Gastroesophageal sphincter (tissue), 3 donors: ENCODE measurements around the gene NBL1.

Experiments
- EP300 ChIP-seq: sonication (generic); formaldehyde crosslinking; IDR thresholded peaks from one replicate; pipeline ENCODE4 v1.6.1; 2017; ENCODE audit warnings: antibody characterized with exemption, mild to moderate bottlenecking
- POLR2A ChIP-seq, 2 donors: fragments of 450-650 bp; IDR thresholded peaks; one replicate each; pipeline ENCODE4 v1.6.1; 2017; ENCODE audit warnings: antibody characterized with exemption in 2 of 2, mild to moderate bottlenecking in 2 of 2, moderate library complexity in 1 of 2
- POLR2AphosphoS5 ChIP-seq: sonication (generic); formaldehyde crosslinking; IDR thresholded peaks from one replicate; pipeline ENCODE4 v1.6.1; 2017; ENCODE audit warnings: antibody characterized with exemption
- TF ChIP-seq, protein P1 (sequence below), 4 experiments: fragments of 200-600 bp in 2 of 4; fragments of 450-650 bp in 2 of 4; sonication (generic) in 1 of 4; IDR thresholded peaks; one replicate each; pipeline ENCODE4 v1.5.1; 2017 to 2019; ENCODE audit warnings: antibody characterized with exemption in 4 of 4, mild to moderate bottlenecking in 2 of 4, moderate library complexity in 2 of 4

DNA sequence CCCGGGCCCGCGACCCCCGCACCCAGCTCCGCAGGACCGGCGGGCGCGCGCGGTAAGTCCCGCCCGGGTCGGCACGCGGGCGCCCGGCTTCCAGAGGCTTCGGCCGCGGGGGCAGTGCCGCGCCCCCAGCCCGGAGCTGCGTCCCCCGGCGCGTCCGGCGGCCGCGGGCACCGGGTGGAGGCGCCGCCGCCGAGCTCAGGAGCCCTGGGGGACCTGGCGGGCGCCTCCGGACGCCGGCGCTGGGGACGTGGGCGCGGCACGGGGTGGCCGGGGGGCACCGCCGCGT lies 227 bp downstream of the NBL1 start:
- TF ChIP-seq, protein P1, sequence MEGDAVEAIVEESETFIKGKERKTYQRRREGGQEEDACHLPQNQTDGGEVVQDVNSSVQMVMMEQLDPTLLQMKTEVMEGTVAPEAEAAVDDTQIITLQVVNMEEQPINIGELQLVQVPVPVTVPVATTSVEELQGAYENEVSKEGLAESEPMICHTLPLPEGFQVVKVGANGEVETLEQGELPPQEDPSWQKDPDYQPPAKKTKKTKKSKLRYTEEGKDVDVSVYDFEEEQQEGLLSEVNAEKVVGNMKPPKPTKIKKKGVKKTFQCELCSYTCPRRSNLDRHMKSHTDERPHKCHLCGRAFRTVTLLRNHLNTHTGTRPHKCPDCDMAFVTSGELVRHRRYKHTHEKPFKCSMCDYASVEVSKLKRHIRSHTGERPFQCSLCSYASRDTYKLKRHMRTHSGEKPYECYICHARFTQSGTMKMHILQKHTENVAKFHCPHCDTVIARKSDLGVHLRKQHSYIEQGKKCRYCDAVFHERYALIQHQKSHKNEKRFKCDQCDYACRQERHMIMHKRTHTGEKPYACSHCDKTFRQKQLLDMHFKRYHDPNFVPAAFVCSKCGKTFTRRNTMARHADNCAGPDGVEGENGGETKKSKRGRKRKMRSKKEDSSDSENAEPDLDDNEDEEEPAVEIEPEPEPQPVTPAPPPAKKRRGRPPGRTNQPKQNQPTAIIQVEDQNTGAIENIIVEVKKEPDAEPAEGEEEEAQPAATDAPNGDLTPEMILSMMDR (IDR thresholded peaks at IDR 0.05), result no peak
- TF ChIP-seq POLR2A (IDR thresholded peaks at IDR 0.05) (no peak), POLR2AphosphoS5 (no peak), EP300 (no peak)
